HG03571 (cell line): Measurements from ENCODE around the gene UTY.

ENCODE experiments used
- ATAC-seq: cut with Tn5 transposase; IDR thresholded peaks from one replicate; pipeline ENCODE4 v1.9.1; 2021; ENCODE audit not compliant: unreplicated experiment

Gene UTY

DNA sequence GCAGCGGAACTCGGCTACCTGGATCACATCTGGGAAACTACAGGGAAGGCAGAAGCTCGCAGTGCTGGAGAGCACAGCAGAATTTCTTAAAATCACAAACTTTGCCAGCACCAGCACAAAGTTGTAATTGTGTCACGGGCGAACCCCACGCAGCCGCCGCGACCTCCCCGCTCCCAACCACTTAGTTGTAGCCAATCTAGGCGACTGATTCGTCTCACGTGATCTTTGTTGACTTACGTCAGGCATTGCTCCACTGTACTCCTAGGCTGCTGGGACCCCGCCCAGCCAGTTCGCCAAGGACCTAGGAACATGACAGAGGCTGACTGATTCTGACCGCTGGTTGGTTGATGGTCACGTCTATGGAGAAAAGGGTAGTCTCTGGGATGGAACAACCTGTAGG, at the start of gene UTY:
Gene UTY, minus strand, starts transcription at position 206 of the 400 bp plus-strand sequence. CDS start 368 bp downstream, outside the sequence.
- ATAC-seq, result peak; percentile 97

DNA sequence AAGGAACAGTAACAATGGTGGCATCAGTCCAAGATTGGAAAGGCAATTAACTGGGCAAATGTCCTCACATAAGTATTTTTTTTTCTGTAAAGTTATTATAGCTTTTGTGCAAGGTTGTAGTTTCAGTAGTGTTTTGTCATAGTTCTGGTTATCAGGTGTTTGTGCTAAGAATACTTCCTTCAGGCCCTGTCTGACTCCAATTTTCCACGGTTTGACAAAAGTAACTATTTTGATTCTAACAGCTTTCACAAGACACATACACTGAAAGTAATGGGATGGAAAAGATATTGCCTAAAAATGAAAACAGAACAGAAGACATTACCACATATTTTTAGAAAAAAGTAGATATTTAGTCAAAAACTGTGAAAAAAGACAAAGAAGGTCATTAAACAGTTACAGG, 40.6 kb upstream of the UTY start:
- no peak for ATAC-seq

GRCh38 chrY:13501215-13501614, 21.4 kb upstream of the UTY start:
- no peak for ATAC-seq

DNA sequence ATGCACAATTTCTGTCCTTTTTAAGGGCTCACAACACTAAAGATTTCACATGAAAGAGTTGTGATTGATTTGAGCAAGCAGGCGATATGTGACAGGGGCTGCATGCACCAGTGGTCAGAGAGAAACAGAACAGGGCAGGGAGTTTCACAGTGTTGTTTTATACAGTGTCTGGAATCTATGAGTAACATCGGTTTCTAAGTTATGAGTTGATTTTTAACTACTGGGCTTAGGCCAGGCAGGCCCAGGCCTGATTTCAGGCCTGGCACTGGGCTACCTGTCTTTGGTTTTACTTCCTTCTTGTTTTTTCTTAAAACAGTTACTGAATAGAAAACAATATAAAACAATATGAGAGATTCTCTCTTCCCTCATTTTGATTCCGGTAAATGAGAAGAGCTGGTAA, 13.9 kb upstream of the UTY start:
- ATAC-seq, result no peak

DNA sequence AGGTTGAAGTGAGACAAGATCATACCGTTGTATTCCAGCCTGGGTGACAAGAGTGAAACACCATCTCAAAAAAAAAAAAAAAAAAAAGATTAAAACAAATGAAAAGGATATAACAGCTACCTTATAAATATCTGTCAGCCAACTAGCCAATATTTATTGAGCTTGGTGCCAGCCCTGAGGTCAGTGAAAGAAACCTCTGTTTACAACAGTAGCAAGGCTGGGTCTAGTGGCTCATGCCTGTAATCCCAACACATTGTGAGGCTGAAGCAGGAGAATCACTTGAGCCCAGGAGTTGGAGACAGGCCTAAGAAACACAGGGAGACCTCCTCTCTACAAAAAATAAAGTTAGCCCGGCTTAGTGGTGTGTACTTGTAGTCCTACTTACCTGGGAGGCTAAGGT, 12.6 kb upstream of the UTY start:
- ATAC-seq, result no peak

GRCh38 chrY:13488738-13489137, 8.9 kb upstream of the UTY start:
- ATAC-seq, result no peak

DNA sequence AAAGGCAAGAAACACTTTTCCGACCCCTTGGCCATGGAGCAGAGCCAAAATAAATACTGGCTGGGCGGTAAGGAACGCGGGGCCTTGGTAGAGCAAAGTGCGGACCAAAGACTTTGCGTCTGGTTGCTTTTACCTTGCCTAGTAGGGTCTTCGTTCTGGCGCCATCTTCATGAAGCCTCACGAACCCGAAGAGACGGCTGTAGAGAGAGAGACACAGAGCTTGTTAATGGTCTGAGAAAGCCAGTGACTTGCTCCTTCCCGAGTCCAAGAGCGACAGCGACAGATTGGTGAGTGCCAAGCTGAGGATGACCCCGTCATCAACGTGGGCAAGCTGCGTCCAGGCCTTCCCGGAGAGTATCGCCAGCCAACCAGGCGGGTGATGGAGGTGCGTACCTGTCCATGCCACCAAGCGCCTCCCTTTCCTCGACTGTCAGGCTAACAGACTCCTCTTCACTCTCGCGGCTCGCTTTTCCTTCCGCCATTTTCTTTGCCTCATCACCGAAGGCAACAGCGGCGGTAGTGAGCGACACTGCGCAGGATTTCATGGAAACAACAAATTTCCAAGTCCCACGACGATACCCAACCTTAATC, 617 bp downstream of the UTY start:
- no peak for ATAC-seq

DNA sequence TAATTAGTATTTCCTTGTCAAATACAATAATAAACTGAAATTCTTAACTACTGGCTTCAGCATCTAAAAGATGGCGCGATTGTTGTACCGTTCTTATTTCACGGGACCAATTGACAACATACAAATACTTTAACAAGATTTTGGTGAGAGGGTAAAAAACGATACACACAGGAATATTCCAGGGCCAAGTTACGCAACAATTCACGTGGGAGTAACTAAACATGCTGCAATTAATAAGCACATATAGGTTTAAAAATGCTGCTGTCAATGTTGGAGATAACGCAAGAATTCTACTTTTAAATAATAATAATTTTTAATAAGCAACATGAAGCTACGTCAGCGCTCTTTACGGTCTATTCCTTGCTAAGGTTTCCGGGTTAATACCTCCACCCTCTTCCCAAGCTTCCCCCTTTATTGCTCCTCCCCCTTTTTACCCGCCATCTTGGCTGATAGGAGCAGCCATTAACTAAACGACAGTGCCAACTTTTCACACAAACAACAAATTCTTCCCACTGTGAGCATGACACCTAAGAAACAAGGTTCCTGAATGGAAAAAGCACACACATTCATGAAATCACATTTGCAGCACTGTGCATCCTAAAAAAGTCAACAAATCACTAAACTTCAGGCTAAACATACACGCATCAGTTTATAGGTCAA, 1.6 kb downstream of the UTY start:
- ATAC-seq, result peak; percentile 45

GRCh38 chrY:13474997-13475396, 4.8 kb downstream of the UTY start:
- ATAC-seq, result no peak

GRCh38 chrY:13451572-13451971, 28.3 kb downstream of the UTY start:
- no peak for ATAC-seq

DNA sequence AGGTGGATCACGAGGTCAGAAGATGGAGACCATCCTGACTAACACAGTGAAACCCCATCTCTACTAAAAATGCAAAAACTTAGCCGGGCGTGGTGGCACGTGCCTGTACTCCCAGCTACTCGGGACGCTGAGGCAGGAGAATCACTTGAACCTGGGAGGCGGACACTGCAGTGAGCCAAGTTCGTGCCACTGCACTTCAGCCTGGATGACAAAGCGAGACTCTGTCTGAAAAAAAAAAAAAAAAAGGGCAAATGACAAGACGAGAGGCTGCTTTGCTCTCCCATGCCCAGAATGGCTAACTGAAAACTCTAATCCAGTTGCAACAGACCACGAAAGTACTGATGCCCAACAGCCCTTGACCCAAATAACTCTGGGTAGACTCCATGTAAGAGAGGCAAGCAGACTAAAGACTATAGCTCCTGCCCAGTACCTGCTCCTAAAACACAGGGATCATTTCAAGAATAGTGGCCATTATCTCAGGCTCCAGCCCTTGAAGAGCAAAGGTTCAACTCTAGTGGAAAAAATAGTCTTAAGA, 29.2 kb downstream of the UTY start:
- ATAC-seq, result no peak

GRCh38 chrY:13445566-13445965, 34.3 kb downstream of the UTY start:
- ATAC-seq, result no peak

- no peak for ATAC-seq
These were observed 36.7 kb downstream of the UTY start for GRCh38 chrY:13443146-13443545.

- ATAC-seq, result no peak
These were observed 39.0 kb downstream of the UTY start for GRCh38 chrY:13440811-13441210.

DNA sequence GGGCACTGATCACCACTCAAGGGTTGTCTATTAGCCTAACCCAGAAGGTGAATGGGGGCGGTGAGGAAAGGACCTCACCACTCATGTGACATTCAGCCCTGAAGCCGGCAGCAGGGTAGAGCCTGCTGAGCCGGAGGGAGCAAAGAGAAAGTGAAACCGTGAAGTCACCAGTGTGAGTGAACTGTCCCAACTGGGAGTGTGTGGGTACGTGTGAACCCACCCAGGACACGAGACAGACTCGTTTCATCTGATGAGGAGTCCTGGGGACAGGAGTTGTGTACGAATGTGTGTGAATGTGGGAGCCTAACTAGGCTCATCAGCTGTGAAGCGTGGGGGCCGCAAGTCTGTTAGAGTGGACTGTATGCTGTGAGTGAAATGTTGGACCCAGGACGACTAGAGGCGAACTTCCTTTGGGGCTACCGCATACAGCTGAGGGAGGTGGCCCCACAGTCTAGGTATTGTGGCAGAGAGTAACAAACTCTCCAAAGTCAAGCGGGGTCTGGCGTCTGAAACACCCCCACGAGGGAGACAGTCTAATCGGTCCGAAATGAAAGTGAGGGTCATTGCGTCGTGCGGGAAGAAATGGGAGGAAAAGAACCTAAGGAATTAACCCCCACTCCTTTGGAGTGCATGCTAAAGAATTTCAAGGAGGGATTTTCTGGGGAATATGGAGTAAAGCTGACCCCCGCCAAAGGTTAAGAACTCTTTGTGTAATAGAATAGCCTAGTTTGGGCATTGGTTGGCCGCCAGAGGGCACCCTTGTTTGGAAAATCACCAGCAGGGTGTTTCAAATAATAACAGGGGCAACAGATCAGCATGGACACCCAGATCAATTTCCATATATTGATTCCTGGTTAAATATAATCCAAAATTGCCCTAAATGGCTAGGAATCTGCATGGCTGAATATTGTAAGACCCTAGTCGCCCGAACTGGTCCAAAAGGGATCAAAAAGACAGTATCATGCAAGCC, 43.6 kb downstream of the UTY start:
- no peak for ATAC-seq

- no peak for ATAC-seq
These were observed 44.4 kb downstream of the UTY start for GRCh38 chrY:13435206-13435967.

GRCh38 chrY:13432293-13433025, 47.4 kb downstream of the UTY start:
- no peak for ATAC-seq

DNA sequence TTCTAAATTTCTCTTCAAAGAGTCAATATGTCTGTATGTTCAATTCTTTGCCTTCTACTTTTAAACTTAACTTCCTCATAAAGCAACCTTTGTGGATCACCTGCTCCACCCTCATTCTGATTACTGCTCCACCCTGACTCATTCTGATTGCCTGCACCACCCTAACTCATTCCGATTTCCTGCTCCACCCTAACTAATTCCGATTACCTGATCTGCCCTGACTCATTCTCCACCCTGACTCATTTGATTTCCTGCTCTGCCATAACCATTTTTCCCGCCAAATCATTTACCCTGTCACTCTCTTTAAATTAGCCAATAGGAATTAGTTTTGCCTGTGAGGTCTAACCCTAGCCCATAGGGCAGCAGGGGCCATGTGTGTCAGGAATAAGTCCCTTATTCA, 50.3 kb downstream of the UTY start:
- no peak for ATAC-seq

- no peak for ATAC-seq
These were observed 56.5 kb downstream of the UTY start for GRCh38 chrY:13423281-13423732.
